ENCODE measurements around the gene LZTFL1. TPM values are rescaled to one million over a fixed set of nuclear protein-coding genes. Genes with fewer than 3 reads are reported as not detected.

LZTFL1 gene
- total RNA-seq, 1 experiment from 2014 or later: 10.6 TPM

- H3K4me1 ChIP-seq (ENCODE audit: insufficient read depth, low read length, poor library complexity, severe bottlenecking): no peaks in the 10 kb centered on the region
- no peaks in the 10 kb centered on the region for H3K9me3 ChIP-seq (ENCODE audit: low read depth, low read length, poor library complexity, severe bottlenecking)
- H3K36me3 ChIP-seq (ENCODE audit: insufficient read depth, low read length, poor library complexity, severe bottlenecking): no peaks in the 10 kb centered on the region
- intact Hi-C loops (cut with micrococcal nuclease; ENCODE audit: unreplicated experiment): no loop called here
- ChIA-PET CTCF (no interaction called here), POLR2A (ENCODE audit: low non-redundant PET) (no interaction called here)
- no peaks in the 10 kb centered on the region for H3K27me3 ChIP-seq (replicated peaks; ENCODE audit: insufficient read depth, low read depth, low read length, poor library complexity)
- H3K27ac ChIP-seq (ENCODE audit: low read depth, low read length, poor library complexity, severe bottlenecking): no peak overlapping the region
- H3K4me3 ChIP-seq (ENCODE audit: low read depth, low read length, poor library complexity, severe bottlenecking): no peak overlapping the region
- no TSS peak for BruUV-seq (replicated peaks)
- TF ChIP-seq EZH2 (IDR thresholded peaks at IDR 0.05; ENCODE audit: borderline replicate concordance, low read depth, low read length, poor library complexity, severe bottlenecking): no peak
- no peak for TF ChIP-seq CTCF (conservative IDR thresholded peaks at IDR 0.05; ENCODE audit: low read depth, low read length)
- DNase-seq (ENCODE audit: low spot score): no peak
Measured at GRCh38 chr3:45873036-45873435, 31.1 kb upstream of the LZTFL1 start.

GRCh38 chr3:45872569-45872968, 30.6 kb upstream of the LZTFL1 start:
- no peak overlapping the region for H3K4me3 ChIP-seq (ENCODE audit: low read depth, low read length, poor library complexity, severe bottlenecking)
- POLR2A ChIA-PET (ENCODE audit: low non-redundant PET): no interaction called here
- no TSS peak for BruUV-seq (replicated peaks)

GRCh38 chr3:45871780-45872179, 29.9 kb upstream of the LZTFL1 start:
- H3K9me3 ChIP-seq (ENCODE audit: low read depth, low read length, poor library complexity, severe bottlenecking): no peaks in the 10 kb centered on the region
- no peak overlapping the region for H3K27ac ChIP-seq (ENCODE audit: low read depth, low read length, poor library complexity, severe bottlenecking)
- ChIA-PET POLR2A (ENCODE audit: low non-redundant PET) (no interaction called here), CTCF (no interaction called here)
- TF ChIP-seq EZH2 (IDR thresholded peaks at IDR 0.05; ENCODE audit: borderline replicate concordance, low read depth, low read length, poor library complexity, severe bottlenecking) (no peak), CTCF (conservative IDR thresholded peaks at IDR 0.05; ENCODE audit: low read depth, low read length) (no peak)
- BruUV-seq (replicated peaks): no TSS peak
- no peaks in the 10 kb centered on the region for H3K4me1 ChIP-seq (ENCODE audit: insufficient read depth, low read length, poor library complexity, severe bottlenecking)
- no peaks in the 10 kb centered on the region for H3K36me3 ChIP-seq (ENCODE audit: insufficient read depth, low read length, poor library complexity, severe bottlenecking)
- H3K27me3 ChIP-seq (replicated peaks; ENCODE audit: insufficient read depth, low read depth, low read length, poor library complexity): no peaks in the 10 kb centered on the region
- intact Hi-C loops (cut with micrococcal nuclease; ENCODE audit: unreplicated experiment): no loop called here
- DNase-seq (ENCODE audit: low spot score): no peak
- H3K4me3 ChIP-seq (ENCODE audit: low read depth, low read length, poor library complexity, severe bottlenecking): no peak overlapping the region

More at GRCh38 chr3:45872569-45872968, 30.6 kb upstream of the LZTFL1 start:
- no peaks in the 10 kb centered on the region for H3K9me3 ChIP-seq (ENCODE audit: low read depth, low read length, poor library complexity, severe bottlenecking)
- no peak for DNase-seq (ENCODE audit: low spot score)
- CTCF ChIA-PET: no interaction called here
- H3K27ac ChIP-seq (ENCODE audit: low read depth, low read length, poor library complexity, severe bottlenecking): no peak overlapping the region
- H3K4me1 ChIP-seq (ENCODE audit: insufficient read depth, low read length, poor library complexity, severe bottlenecking): no peaks in the 10 kb centered on the region
- H3K36me3 ChIP-seq (ENCODE audit: insufficient read depth, low read length, poor library complexity, severe bottlenecking): no peaks in the 10 kb centered on the region
- TF ChIP-seq CTCF (conservative IDR thresholded peaks at IDR 0.05; ENCODE audit: low read depth, low read length): no peak
- no peak for TF ChIP-seq EZH2 (IDR thresholded peaks at IDR 0.05; ENCODE audit: borderline replicate concordance, low read depth, low read length, poor library complexity, severe bottlenecking)
- no peaks in the 10 kb centered on the region for H3K27me3 ChIP-seq (replicated peaks; ENCODE audit: insufficient read depth, low read depth, low read length, poor library complexity)
- intact Hi-C loops (cut with micrococcal nuclease; ENCODE audit: unreplicated experiment): no loop called here
